Dendritic cell treated with granulocyte-macrophage colony-stimulating factor and Interleukin-4, amounts not matched to agents 40 ng/mL and 50 ng/mL, for 4 days (primary cell): ENCODE data around the gene GFER.
"Not testable (repeated sequence)": the region's sequence is repeated elsewhere in the genome, so short reads cannot be mapped to it uniquely, and the experiment has no call there.

Experiments used
- H3K27ac Mint-ChIP-seq: one replicate; pipeline ENCODE4 v1.8.0; 2022; ENCODE audit warnings: mild to moderate bottlenecking, mixed read lengths
- H3K27me3 Mint-ChIP-seq: one replicate; pipeline ENCODE4 v1.8.0; 2022; ENCODE audit warnings: mild to moderate bottlenecking, mixed read lengths
- H3K36me3 Mint-ChIP-seq: one replicate; pipeline ENCODE4 v1.8.0; 2022; ENCODE audit warnings: low read depth, mixed read lengths
- H3K4me1 Mint-ChIP-seq: one replicate; pipeline ENCODE4 v1.8.0; 2022; ENCODE audit warnings: low read depth, mixed read lengths
- H3K4me3 Mint-ChIP-seq: one replicate; pipeline ENCODE4 v1.8.0; 2022; ENCODE audit warnings: mild to moderate bottlenecking, moderate library complexity, mixed read lengths
- H3K9me3 Mint-ChIP-seq: one replicate; pipeline ENCODE4 v1.8.0; 2022; ENCODE audit warnings: mixed read lengths
- intact Hi-C: fragments of 100-400 bp; cut with micrococcal nuclease; formaldehyde crosslinking; loops from one replicate; pipeline ENCODE4 v1.15.0; 2022

The GFER gene

DNA sequence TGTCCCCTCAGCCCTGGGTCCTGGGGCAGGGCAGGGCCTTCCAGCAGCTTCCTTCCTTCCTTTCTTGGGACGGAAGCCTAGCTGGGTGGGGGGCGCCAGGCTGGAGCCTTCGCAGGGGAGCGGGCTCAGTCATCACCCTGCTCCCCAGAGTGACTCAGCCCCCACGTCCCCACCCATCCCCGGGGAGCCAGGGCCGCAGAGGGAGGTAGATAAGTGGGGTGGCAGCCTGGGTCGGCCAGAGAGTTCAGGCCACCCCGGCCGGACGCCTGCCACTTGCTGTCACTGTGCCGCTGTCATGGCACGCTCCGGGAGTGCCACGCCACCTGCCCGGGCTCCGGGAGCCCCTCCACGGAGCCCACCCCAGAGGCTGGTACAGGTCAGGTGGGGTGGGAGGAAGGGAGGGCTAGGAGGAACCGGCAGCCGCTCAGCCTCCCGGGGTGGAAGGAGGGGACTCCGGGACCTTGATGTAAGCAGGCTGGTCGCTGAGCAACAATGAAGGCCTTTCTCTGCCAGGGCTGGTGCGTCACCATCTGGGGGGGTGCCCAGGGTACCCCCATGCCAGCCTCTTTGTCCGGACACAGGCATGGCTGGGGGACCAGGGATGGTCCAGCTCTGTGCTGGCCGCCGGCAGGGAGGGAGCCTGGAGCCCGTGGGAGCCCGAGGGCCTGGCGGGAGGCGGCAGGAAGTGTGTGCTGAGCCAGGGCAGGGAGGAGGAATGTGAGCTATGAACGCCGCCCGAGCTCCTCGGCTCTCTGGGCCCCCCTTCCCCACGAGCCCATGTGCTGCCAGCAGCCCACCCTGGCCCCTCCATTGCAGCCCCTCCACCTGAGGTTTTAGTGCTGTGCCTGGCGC lies 49.3 kb downstream of the GFER start:
- H3K4me1 Mint-ChIP-seq: peaks cover 26% of the 10 kb centered on the region
- peaks cover 59% of the 10 kb centered on the region for H3K27me3 Mint-ChIP-seq
- peak overlapping the region; percentile 58 for H3K4me3 Mint-ChIP-seq
- intact Hi-C loops: no loop called here
- H3K9me3 Mint-ChIP-seq: no peaks in the 10 kb centered on the region
- no peaks in the 10 kb centered on the region for H3K36me3 Mint-ChIP-seq
- H3K27ac Mint-ChIP-seq: peak overlapping the region; percentile 63

DNA sequence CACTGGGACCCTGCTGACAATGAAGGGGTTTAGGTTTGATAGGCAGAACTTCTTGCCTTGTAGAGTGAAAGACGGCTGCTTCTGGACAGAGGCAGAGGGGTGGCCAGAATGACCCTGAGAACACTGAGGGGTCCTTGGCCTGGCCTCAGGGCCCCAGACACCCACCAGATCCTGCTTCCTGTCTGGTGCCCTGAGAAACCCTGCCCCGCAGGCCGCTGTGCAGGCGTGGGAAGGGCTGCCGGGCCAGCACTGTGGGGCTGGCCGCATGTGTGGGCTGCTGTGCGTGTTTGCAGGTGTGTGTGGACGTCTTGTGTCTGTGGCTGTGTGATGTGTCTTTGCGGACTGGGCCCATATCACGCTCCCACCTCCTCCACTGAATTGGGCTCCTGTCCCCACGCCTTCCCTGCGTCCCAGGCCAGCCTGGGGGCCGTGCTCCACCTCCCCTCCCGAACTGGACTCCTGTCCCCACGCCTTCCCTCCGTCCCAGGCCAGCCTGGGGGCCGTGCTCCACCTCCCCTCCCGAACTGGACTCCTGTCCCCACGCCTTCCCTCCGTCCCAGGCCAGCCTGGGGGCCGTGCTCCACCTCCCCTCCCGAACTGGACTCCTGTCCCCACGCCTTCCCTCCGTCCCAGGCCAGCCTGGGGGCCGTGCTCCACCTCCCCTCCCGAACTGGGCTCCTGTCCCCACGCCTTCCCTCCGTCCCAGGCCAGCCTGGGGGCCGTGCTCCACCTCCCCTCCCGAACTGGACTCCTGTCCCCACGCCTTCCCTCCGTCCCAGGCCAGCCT lies 50.1 kb downstream of the GFER start:
- peak overlapping the region; percentile 58 for H3K4me3 Mint-ChIP-seq
- H3K36me3 Mint-ChIP-seq, intact Hi-C loops, H3K9me3 Mint-ChIP-seq: not testable (repeated sequence)
- H3K27ac Mint-ChIP-seq: peak overlapping the region; percentile 63
- peaks cover 51% of the 10 kb centered on the region for H3K27me3 Mint-ChIP-seq
- H3K4me1 Mint-ChIP-seq: peaks cover 28% of the 10 kb centered on the region

DNA sequence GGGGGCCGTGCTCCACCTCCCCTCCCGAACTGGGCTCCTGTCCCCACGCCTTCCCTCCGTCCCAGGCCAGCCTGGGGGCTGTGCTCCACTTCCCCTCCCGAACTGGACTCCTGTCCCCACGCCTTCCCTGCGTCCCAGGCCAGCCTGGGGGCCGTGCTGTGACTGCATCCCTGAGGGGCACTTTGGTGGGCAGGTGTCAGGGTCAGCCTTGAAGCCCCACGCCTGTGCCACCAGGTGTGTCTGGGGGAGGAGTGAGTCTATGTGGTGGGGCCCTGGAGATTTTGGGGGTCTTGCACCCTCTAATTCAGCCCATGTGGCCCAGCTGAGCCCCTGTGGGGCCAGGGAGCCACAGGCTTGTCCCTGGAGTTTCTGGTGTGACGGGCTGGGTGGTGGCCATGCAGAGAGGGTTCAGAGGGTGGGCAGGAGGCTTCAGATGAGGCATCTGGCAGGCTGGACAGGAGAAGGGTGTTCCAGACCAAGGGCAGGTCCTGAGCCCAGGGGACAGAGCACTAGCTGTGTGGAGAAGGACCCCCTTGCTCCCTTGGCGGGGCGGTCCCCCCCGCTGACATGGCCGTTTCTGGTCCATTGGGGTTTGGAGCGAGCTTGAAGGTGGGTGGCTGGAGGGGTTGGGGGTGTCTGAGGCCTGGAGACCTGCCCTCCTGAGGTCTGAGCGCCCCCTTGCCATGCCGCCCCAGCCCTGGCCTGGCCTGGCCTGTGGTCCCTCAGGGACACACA lies 50.9 kb downstream of the GFER start:
- H3K9me3 Mint-ChIP-seq: no peaks in the 10 kb centered on the region
- no peak overlapping the region for H3K27ac Mint-ChIP-seq
- H3K27me3 Mint-ChIP-seq: peaks cover 45% of the 10 kb centered on the region
- no peak overlapping the region for H3K4me3 Mint-ChIP-seq
- intact Hi-C loops: no loop called here
- H3K36me3 Mint-ChIP-seq: no peaks in the 10 kb centered on the region
- H3K4me1 Mint-ChIP-seq: peaks cover 34% of the 10 kb centered on the region

DNA sequence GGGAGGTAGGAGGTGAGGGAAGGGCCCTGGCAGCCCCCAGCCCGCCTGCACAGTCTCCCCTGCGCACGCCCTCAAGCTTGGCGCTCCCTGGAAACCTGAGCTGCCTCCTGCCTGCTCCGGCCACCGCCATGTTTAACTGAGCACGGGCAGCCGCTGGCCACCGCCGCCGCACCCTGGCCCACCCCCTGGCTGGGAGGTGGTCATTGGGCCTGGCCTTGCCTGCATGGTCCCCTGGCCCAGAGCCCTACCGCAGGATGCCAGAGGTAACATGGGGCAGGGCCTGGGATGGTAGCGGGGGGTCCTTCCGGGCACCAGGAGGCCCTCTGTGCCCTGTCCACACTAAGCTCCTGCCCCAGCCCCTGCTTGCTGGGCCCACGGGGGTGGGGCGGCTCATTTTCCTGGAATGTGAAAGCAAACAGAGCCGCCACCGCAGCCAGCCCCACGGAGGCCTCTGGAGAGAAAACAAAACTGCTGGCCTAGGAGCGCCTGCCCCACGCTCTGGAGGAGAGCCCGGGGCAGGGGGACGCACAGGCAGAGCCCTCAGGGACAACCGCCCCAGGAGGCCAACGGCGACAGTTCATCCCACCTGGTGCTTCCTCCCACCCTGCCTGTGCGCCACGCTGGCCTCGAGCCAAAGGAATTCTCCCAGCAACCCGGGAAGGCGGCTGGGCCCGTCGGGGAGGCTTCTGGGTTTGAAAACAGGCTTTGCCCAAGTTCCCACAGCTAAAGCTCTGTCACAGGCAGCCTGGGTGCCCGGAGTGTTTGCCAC lies 51.6 kb downstream of the GFER start:
- Mint-ChIP-seq H3K9me3 (no peaks in the 10 kb centered on the region), H3K36me3 (no peaks in the 10 kb centered on the region), H3K27me3 (peaks cover 43% of the 10 kb centered on the region), H3K4me3 (no peak overlapping the region), H3K4me1 (peaks cover 34% of the 10 kb centered on the region), H3K27ac (no peak overlapping the region)
- intact Hi-C loops: no loop called here

DNA sequence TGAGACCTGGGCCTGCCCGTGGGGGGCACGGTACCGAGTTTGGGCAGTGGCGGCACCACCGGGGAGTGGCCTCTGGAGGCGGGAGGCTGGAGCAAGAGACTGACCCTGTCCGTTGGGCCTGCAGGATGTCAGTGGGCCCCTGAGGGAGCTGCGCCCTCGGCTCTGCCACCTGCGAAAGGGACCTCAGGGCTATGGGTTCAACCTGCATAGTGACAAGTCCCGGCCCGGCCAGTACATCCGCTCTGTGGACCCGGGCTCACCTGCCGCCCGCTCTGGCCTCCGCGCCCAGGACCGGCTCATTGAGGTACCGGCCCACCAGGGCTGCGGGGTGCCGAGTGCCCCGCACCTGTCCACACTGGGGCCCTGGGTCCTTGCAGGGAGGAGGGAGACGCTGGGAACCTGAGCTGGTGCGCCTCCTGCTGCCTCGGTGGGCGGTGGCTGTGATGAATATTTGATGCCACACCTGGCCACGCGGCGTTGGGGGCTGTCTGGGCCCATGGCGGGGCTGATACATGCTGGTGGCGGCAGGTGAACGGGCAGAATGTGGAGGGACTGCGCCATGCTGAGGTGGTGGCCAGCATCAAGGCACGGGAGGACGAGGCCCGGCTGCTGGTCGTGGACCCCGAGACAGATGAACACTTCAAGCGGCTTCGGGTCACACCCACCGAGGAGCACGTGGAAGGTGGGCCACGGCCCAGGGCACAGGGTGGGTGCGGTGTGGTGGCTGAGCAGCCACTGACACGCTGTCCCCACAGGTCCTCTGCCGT lies 52.4 kb downstream of the GFER start:
- Mint-ChIP-seq H3K36me3 (no peaks in the 10 kb centered on the region), H3K9me3 (no peaks in the 10 kb centered on the region), H3K4me3 (no peak overlapping the region), H3K4me1 (peaks cover 34% of the 10 kb centered on the region), H3K27me3 (peaks cover 38% of the 10 kb centered on the region), H3K27ac (no peak overlapping the region)
- intact Hi-C loops: no loop called here

DNA sequence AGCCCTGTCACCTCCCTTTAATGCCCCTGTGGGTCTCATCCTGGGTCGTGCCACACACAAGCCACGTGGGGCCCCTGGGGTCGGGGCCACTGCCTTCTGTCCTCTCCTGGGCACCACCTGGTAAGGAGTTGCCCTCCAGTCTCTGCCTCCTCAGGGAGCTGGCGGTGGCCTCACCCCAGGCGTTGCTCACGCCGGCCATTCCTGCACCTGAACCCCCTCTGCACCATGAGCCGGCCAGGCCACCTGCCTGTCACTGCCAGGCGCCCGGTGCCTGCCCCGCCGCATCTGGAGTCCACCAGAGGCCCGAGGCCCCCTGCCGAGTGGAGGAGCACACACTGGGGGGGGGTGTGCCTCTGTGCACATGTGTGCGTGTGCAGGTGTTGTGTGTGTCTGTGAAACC lies 53.1 kb downstream of the GFER start:
- Mint-ChIP-seq H3K27me3 (peaks cover 33% of the 10 kb centered on the region), H3K36me3 (no peaks in the 10 kb centered on the region), H3K9me3 (no peaks in the 10 kb centered on the region), H3K27ac (no peak overlapping the region), H3K4me1 (peaks cover 34% of the 10 kb centered on the region), H3K4me3 (no peak overlapping the region)
- intact Hi-C loops: no loop called here
